ENCODE data around the gene TRAK1. TPM values are rescaled to one million over a fixed set of nuclear protein-coding genes. Genes with fewer than 3 reads are reported as not detected.

The TRAK1 gene
- total RNA-seq, 1 donor from 2014 or later: 58.4 TPM

DNA sequence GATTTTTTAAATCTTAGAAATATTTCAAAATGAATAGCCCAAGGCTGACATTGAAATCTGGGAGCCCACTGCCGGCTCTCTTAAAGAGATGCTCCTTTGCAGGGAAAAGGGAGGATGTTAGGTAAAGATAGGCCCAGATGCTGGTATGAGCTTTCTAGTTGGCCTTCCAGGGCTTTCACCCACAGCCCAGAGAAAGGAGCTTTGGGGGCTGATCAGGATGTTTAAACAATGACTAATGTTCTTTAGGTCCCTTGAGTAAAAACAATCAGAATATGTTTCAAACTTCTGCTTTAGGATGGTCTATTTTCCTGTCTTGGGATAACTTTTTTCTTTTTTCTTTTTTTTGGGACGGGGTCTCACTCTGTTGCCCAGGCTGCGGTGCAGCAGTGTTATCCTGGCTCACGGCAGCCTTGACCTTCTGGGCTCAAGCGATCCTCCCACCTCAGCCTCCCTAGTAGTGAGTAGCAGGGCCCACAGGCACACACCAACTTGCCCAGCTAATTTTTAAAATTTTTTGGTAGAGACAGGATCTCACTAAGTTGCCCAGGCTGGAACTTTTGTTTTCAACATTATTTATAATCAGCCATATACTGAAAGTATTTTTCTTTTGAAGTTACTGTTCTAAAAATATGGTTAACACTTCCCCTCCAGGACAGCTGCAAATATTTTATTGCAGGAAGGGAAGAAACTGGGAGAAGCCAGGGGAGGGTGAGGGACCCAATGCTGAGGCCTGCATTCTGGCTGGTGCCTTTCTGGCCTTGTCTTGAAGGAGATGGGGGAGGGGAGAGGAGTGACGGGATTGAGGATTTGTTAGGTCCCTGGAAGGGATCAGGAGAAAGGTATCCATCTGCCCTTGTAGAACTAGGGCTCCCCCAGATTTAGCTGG is 70.1 kb downstream of the TRAK1 start:
- intact Hi-C loops (cut with micrococcal nuclease): no loop called here
- H3K27ac Mint-ChIP-seq: no peak overlapping the region
- H3K4me3 Mint-ChIP-seq: no peak overlapping the region
- no peaks in the 10 kb centered on the region for H3K9me3 Mint-ChIP-seq
- TF ChIP-seq, protein P1, sequence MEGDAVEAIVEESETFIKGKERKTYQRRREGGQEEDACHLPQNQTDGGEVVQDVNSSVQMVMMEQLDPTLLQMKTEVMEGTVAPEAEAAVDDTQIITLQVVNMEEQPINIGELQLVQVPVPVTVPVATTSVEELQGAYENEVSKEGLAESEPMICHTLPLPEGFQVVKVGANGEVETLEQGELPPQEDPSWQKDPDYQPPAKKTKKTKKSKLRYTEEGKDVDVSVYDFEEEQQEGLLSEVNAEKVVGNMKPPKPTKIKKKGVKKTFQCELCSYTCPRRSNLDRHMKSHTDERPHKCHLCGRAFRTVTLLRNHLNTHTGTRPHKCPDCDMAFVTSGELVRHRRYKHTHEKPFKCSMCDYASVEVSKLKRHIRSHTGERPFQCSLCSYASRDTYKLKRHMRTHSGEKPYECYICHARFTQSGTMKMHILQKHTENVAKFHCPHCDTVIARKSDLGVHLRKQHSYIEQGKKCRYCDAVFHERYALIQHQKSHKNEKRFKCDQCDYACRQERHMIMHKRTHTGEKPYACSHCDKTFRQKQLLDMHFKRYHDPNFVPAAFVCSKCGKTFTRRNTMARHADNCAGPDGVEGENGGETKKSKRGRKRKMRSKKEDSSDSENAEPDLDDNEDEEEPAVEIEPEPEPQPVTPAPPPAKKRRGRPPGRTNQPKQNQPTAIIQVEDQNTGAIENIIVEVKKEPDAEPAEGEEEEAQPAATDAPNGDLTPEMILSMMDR (IDR thresholded peaks at IDR 0.05): no peak
- no peaks in the 10 kb centered on the region for H3K27me3 Mint-ChIP-seq
- no peak for DNase-seq
- peaks cover 85% of the 10 kb centered on the region for H3K4me1 Mint-ChIP-seq
- peaks cover 11% of the 10 kb centered on the region for H3K36me3 Mint-ChIP-seq (ENCODE audit: low read depth)
- no peak for ATAC-seq (ENCODE audit: low read depth)
- POLR2A ChIA-PET: interaction anchor here (0.7 kb wide), 1 partner anchor 20 kb away, joined by 6 read pairs; no protein-coding TSS in a partner anchor
- CTCF ChIA-PET: no interaction called here

DNA sequence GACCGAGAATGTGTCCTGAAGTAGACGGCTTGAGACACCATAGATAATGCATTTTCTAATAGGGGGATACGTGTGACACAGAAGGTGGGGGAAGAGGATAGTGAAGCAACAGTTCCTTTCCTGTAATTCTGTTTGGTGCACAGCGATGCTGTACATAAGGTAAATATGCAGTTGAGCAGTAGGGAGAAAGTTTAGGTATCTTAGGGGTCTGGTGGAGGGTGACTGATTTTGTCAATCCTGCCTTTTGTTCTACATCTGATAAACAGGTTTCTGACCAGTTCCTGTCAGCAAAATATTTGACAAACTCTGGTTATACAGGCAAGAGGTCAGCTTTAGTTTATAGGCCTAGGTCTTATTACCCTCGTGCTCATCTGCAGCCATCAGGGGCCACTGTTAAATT is 71.3 kb downstream of the TRAK1 start:
- Mint-ChIP-seq H3K4me1 (peaks cover 89% of the 10 kb centered on the region), H3K9me3 (no peaks in the 10 kb centered on the region)

DNA sequence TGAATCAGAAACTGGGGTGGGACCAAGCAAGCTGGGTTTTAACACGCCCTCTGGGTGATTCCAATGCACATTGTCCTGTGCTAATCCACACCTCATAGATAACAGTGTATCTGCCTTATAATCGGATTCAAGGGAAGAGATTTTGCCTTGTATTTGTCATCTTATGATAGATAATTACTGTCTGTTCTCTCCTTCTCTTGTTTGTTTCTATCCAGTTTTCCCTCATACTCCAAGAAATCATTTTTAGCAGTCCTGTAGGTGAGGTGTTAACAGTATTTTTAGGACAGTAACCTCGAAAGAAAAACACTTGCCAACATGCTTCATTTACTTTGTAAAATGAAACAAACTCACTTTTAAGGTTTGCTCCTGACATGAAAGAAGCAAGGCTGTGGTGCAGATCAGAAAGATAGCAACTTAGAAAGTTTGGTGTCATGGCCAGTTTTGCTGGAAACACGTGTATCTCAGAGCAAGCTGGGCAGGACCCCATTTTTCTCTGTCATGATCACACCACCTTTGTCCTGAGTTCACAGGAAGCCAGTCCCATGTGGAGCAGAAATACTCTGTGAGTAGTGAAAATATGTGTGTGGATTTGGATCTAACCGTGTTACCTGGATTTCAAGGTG is 72.6 kb downstream of the TRAK1 start:
- TF ChIP-seq, protein P1 (IDR thresholded peaks at IDR 0.05): no peak
- no peaks in the 10 kb centered on the region for H3K9me3 Mint-ChIP-seq

More for the DNA sequence above, 71.3 kb downstream of the TRAK1 start:
- Mint-ChIP-seq H3K36me3 (ENCODE audit: low read depth) (peaks cover 9% of the 10 kb centered on the region), H3K27ac (no peak overlapping the region), H3K27me3 (no peaks in the 10 kb centered on the region), H3K4me3 (no peak overlapping the region)
- ATAC-seq (ENCODE audit: low read depth) (no peak), DNase-seq (no peak)
- intact Hi-C loops (cut with micrococcal nuclease): no loop called here
- POLR2A ChIA-PET: no interaction called here
- TF ChIP-seq, protein P1 (IDR thresholded peaks at IDR 0.05): no peak
- CTCF ChIA-PET: interaction anchor here (0.6 kb wide), 1 partner anchor 8 kb away, joined by 3 read pairs; no protein-coding TSS in a partner anchor

DNA sequence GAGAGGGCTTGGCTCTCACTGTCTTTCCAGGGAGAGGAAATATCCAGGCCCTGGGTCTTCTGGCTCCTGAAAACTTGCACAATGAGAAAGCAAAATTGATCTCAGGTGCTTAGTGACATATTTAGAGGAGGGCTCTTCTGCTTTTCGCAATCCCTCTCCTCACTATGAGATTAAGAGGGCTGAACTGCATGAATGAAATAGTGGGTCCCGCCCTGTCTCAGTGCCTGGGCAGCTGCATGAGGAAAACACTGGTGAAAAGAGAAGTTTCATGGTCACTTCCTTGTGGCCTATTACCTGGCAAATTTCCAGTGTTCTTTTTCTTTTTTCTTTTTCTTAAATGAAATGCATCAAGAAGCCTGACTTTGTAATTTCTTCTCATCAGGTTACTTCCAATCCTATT is 73.5 kb downstream of the TRAK1 start:
- CTCF ChIA-PET: no interaction called here

More for the DNA sequence above, 72.6 kb downstream of the TRAK1 start:
- intact Hi-C loops (cut with micrococcal nuclease): no loop called here
- Mint-ChIP-seq H3K4me3 (no peak overlapping the region), H3K36me3 (ENCODE audit: low read depth) (peaks cover 9% of the 10 kb centered on the region), H3K27ac (peak overlapping the region; percentile 16), H3K4me1 (peaks cover 89% of the 10 kb centered on the region), H3K27me3 (no peaks in the 10 kb centered on the region)
- ATAC-seq (ENCODE audit: low read depth) (no peak), DNase-seq (no peak)
- ChIA-PET POLR2A (no interaction called here), CTCF (no interaction called here)

DNA sequence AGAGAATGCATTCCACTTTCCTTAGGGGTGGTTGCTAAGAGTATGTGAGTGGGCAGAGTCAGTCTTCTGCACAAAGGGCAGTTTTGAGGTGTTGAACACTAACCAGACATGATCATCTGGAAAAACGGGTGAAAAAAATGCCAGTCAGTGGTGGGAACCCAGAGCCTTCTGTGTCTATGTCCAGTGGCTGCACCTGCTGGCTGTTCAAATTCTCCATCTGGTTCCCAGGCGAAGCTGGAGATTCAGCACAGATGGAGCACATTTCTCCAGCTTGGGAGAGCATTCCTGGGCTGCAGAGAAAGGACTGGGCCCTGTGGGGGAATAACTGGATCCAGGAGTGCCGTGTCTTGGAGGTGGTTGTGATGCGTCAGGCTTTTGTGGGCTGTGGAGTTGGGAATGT is 74.1 kb downstream of the TRAK1 start:
- intact Hi-C loops (cut with micrococcal nuclease): no loop called here
- peaks cover 9% of the 10 kb centered on the region for H3K36me3 Mint-ChIP-seq (ENCODE audit: low read depth)
- TF ChIP-seq, protein P1 (IDR thresholded peaks at IDR 0.05): no peak
- H3K4me3 Mint-ChIP-seq: no peak overlapping the region
- H3K4me1 Mint-ChIP-seq: peaks cover 88% of the 10 kb centered on the region
- ChIA-PET POLR2A (no interaction called here), CTCF (no interaction called here)
- DNase-seq (no peak), ATAC-seq (ENCODE audit: low read depth) (no peak)
- H3K27ac Mint-ChIP-seq: no peak overlapping the region
- H3K9me3 Mint-ChIP-seq: no peaks in the 10 kb centered on the region
- H3K27me3 Mint-ChIP-seq: no peaks in the 10 kb centered on the region

More for the DNA sequence above, 73.5 kb downstream of the TRAK1 start:
- Mint-ChIP-seq H3K27me3 (no peaks in the 10 kb centered on the region), H3K9me3 (no peaks in the 10 kb centered on the region), H3K4me1 (peaks cover 88% of the 10 kb centered on the region), H3K4me3 (no peak overlapping the region), H3K36me3 (ENCODE audit: low read depth) (peaks cover 9% of the 10 kb centered on the region), H3K27ac (no peak overlapping the region)
- intact Hi-C loops (cut with micrococcal nuclease): no loop called here
- TF ChIP-seq, protein P1 (IDR thresholded peaks at IDR 0.05): no peak
- no peak for ATAC-seq (ENCODE audit: low read depth)
- DNase-seq: no peak
- POLR2A ChIA-PET: no interaction called here
